H1 (cell line): ENCODE measurements around the gene SLC2A14. TPM values are rescaled to one million over a fixed set of nuclear protein-coding genes. Genes with fewer than 3 reads are reported as not detected.

Source experiments
- CBX5 ChIP-seq: fragments of 300-800, 300-1000 bp; sonication (generic); IDR thresholded peaks from 2 replicates; pipeline ENCODE4 v1.7.1; 2016; ENCODE audit warnings: antibody characterized with exemption, low read length, low read depth
- CBX8 ChIP-seq: fragments of 300-800, 300-1000 bp; sonication (generic); IDR thresholded peaks from 2 replicates; pipeline ENCODE4 v1.7.1; 2016; ENCODE audit warnings: low read depth, low read length, borderline replicate concordance
- CEBPB ChIP-seq: IDR thresholded peaks from 2 replicates; pipeline ENCODE4 v1.6.1; 2012; ENCODE audit warnings: low read depth, low read length
- CHD7 ChIP-seq: fragments of 300-600 bp; sonication (generic); IDR thresholded peaks from 2 replicates; pipeline ENCODE4 v1.7.1; 2012; ENCODE audit warnings: low read length, moderate library complexity, mild to moderate bottlenecking, inconsistent platforms; ENCODE audit not compliant: insufficient replicate concordance
- EGR1 ChIP-seq: IDR thresholded peaks from 2 replicates; pipeline ENCODE4 v1.6.1; 2011; ENCODE audit warnings: low read depth, low read length, borderline replicate concordance
- FOSL1 ChIP-seq: IDR thresholded peaks from 2 replicates; pipeline ENCODE4 v1.6.1; 2011; ENCODE audit warnings: mild to moderate bottlenecking, low read depth, low read length, moderate library complexity; ENCODE audit not compliant: insufficient read depth
- HDAC2 ChIP-seq, 2 experiments: fragments of 300-600 bp in 1 of 2; sonication (generic) in 1 of 2; IDR thresholded peaks; 2 replicates each; pipeline ENCODE4 v1.6.1; 2011 to 2012; ENCODE audit warnings: low read depth in 2 of 2, low read length in 2 of 2, mild to moderate bottlenecking in 2 of 2, moderate library complexity in 2 of 2, borderline replicate concordance in 1 of 2, inconsistent platforms in 1 of 2
- JUN ChIP-seq: IDR thresholded peaks from 2 replicates; pipeline ENCODE4 v1.6.1; 2011; ENCODE audit warnings: low read depth, mild to moderate bottlenecking, improper control_type of control experiment, low read length
- NRF1 ChIP-seq: IDR thresholded peaks from 2 replicates; pipeline ENCODE4 v1.6.1; 2011; ENCODE audit warnings: mild to moderate bottlenecking, low read depth, low read length, improper control_type of control experiment
- RAD21 ChIP-seq, 2 experiments: IDR thresholded peaks in 1 of 2; conservative IDR thresholded peaks in 1 of 2; 2 replicates each; pipeline ENCODE4 v1.6.1; 2011; ENCODE audit warnings: low read depth in 2 of 2, low read length in 2 of 2, improper control_type of control experiment in 1 of 2, inconsistent platforms in 1 of 2, mild to moderate bottlenecking in 1 of 2, moderate library complexity in 1 of 2
- TBP ChIP-seq: IDR thresholded peaks from 2 replicates; pipeline ENCODE4 v1.6.1; 2011; ENCODE audit warnings: low read depth, low read length, improper control_type of control experiment
- polyA plus RNA-seq, 7 experiments: library from polyadenylated mRNA; depleted of rRNA in 3 of 7; stranded (reverse) in 5 of 7; unstranded in 2 of 7; fragments of >200 nt in 5 of 7; fragments of 200-250 nt in 2 of 7; gene quantifications; 1 replicate in 5 of 7; 2 replicates in 1 of 7; 4 replicates in 1 of 7; pipeline versions ENCODE4 v1.2.1 to v1.2.3, GENCODE V29; 2011 to 2013; ENCODE audit warnings: missing spikeins in 2 of 7, mixed read lengths in 2 of 7
- total RNA-seq: library from RNA; stranded (reverse); fragmentation: NEBNext Ultra II Directional; extraction: Animal tissue kit (Norgen Biotek cat#: 25700); gene quantifications from 2 replicates; pipeline ENCODE4 v1.2.1, GENCODE V29; 2021

SLC2A14 gene
- total and polyA plus RNA-seq, 2 of the 8 experiments (the other 6 are each of a cell fraction or from before 2014, with no cell fraction given): 11.1 to 19.3 TPM

GRCh38 chr12:7834701-7835100, 38.0 kb downstream of the SLC2A14 start (continued):
- TF ChIP-seq CHD7: no peak
- no peak for TF ChIP-seq CEBPB
- no peak for TF ChIP-seq CBX8
- TF ChIP-seq NRF1: no peak
- no peak for TF ChIP-seq RAD21 (IDR thresholded peaks at IDR 0.05 in 1 of 2, conservative IDR thresholded peaks at IDR 0.05 in 1 of 2; ENCODE audit: low read depth in 2 of 2, low read length in 2 of 2)
- no peak for TF ChIP-seq CBX5
- no peak for TF ChIP-seq JUN
- TF ChIP-seq EGR1: no peak
- no peak for TF ChIP-seq FOSL1
- no peak for TF ChIP-seq HDAC2 (IDR thresholded peaks at IDR 0.05; ENCODE audit: borderline replicate concordance in 1 of 2, low read depth in 2 of 2, low read length in 2 of 2)
- TF ChIP-seq TBP: no peak
